Activated T-cell treated with anti-CD3 and anti-CD28 coated beads, Interleukin-2, amount 50 U/mL, for 4 hours (primary cell): ENCODE data around the gene GPR157. TPM values are rescaled to one million over a fixed set of nuclear protein-coding genes. Genes with fewer than 3 reads are reported as not detected.
"Not testable (repeated sequence)": the region's sequence is repeated elsewhere in the genome, so short reads cannot be mapped to it uniquely, and the experiment has no call there.

Source experiments
- ATAC-seq, 2 donors: fragments of 200-7000 bp; cut with Tn5 transposase; one replicate each; pipeline ENCODE4 v1.10.0; 2021
- DNase-seq: peaks from one replicate; pipeline ENCODE4 v3.0.0-alpha.2; 2020
- H3K27me3 Mint-ChIP-seq: one replicate; pipeline ENCODE4 v1.8.0; 2021; ENCODE audit warnings: low read depth, mixed read lengths
- H3K36me3 Mint-ChIP-seq: one replicate; pipeline ENCODE4 v1.8.0; 2022; ENCODE audit warnings: mixed read lengths; ENCODE audit not compliant: insufficient read depth
- H3K4me1 Mint-ChIP-seq: one replicate; pipeline ENCODE4 v1.8.0; 2021; ENCODE audit warnings: low read depth, mixed read lengths
- H3K4me3 Mint-ChIP-seq: one replicate; pipeline ENCODE4 v1.8.0; 2021; ENCODE audit warnings: mild to moderate bottlenecking, moderate library complexity, mixed read lengths
- H3K9me3 Mint-ChIP-seq: one replicate; pipeline ENCODE4 v1.8.0; 2021; ENCODE audit warnings: mixed read lengths
- total RNA-seq, 3 donors: library from RNA; stranded (reverse); gene quantifications; one replicate each; pipeline ENCODE4 v1.2.1, GENCODE V29; 2021

Gene GPR157
- total RNA-seq, 3 donors from 2014 or later, result 1.5 to 5.3 (median 2.9) TPM

- DNase-seq, result no peak
- no peak overlapping the region for H3K4me3 Mint-ChIP-seq
- H3K36me3 Mint-ChIP-seq, result no peaks in the 10 kb centered on the region
- H3K4me1 Mint-ChIP-seq, result peaks cover 5% of the 10 kb centered on the region
- ATAC-seq, result no peak
- H3K27me3 Mint-ChIP-seq, result no peaks in the 10 kb centered on the region
- H3K9me3 Mint-ChIP-seq, result no peaks in the 10 kb centered on the region
Observed at GRCh38 chr1:9133870-9134585, 5.1 kb upstream of the GPR157 start.

GRCh38 chr1:9129266-9130041 lies 552 bp upstream of the GPR157 start:
- Mint-ChIP-seq H3K4me1 (peaks cover 25% of the 10 kb centered on the region), H3K9me3 (no peaks in the 10 kb centered on the region), H3K27me3 (no peaks in the 10 kb centered on the region), H3K4me3 (peak overlapping the region; percentile 70), H3K36me3 (no peaks in the 10 kb centered on the region)
- ATAC-seq, result peak; percentile 57 to 68
- DNase-seq, result peak; percentile 88

- peaks cover 25% of the 10 kb centered on the region for H3K4me1 Mint-ChIP-seq
- no peaks in the 10 kb centered on the region for H3K27me3 Mint-ChIP-seq
- H3K36me3 Mint-ChIP-seq, result no peaks in the 10 kb centered on the region
- H3K9me3 Mint-ChIP-seq, result no peaks in the 10 kb centered on the region
- peak; percentile 2 to 5 for ATAC-seq
- DNase-seq, result no peak
- peak overlapping the region; percentile 82 for H3K4me3 Mint-ChIP-seq
Observed at GRCh38 chr1:9128166-9128519, 759 bp downstream of the GPR157 start.

GRCh38 chr1:9127395-9128165 lies 1.3 kb downstream of the GPR157 start:
- no peak for DNase-seq
- no peak for ATAC-seq
- peaks cover 28% of the 10 kb centered on the region for H3K4me1 Mint-ChIP-seq
- H3K36me3 Mint-ChIP-seq, result no peaks in the 10 kb centered on the region
- no peaks in the 10 kb centered on the region for H3K9me3 Mint-ChIP-seq
- H3K27me3 Mint-ChIP-seq, result no peaks in the 10 kb centered on the region
- peak overlapping the region; percentile 82 for H3K4me3 Mint-ChIP-seq

GRCh38 chr1:9126511-9126910 lies 2.4 kb downstream of the GPR157 start:
- Mint-ChIP-seq H3K27me3 (no peaks in the 10 kb centered on the region), H3K36me3 (no peaks in the 10 kb centered on the region), H3K4me1 (peaks cover 37% of the 10 kb centered on the region), H3K9me3 (no peaks in the 10 kb centered on the region), H3K4me3 (no peak overlapping the region)
- DNase-seq, result no peak
- no peak for ATAC-seq

- not testable (repeated sequence) for H3K27me3 Mint-ChIP-seq, H3K9me3 Mint-ChIP-seq, ATAC-seq, DNase-seq, H3K36me3 Mint-ChIP-seq, H3K4me3 Mint-ChIP-seq
- peaks cover 35% of the 10 kb centered on the region for H3K4me1 Mint-ChIP-seq
Observed at GRCh38 chr1:9125847-9126246, 3.1 kb downstream of the GPR157 start.

- Mint-ChIP-seq H3K9me3 (no peaks in the 10 kb centered on the region), H3K4me3 (no peak overlapping the region), H3K36me3 (no peaks in the 10 kb centered on the region), H3K4me1 (peaks cover 35% of the 10 kb centered on the region), H3K27me3 (no peaks in the 10 kb centered on the region)
- no peak for ATAC-seq
- DNase-seq, result no peak
Observed at GRCh38 chr1:9125325-9125724, 3.6 kb downstream of the GPR157 start.

- peaks cover 35% of the 10 kb centered on the region for H3K4me1 Mint-ChIP-seq
- not testable (repeated sequence) for H3K4me3 Mint-ChIP-seq, H3K9me3 Mint-ChIP-seq, H3K27me3 Mint-ChIP-seq, H3K36me3 Mint-ChIP-seq, DNase-seq, ATAC-seq
Observed at GRCh38 chr1:9124389-9124788, 4.5 kb downstream of the GPR157 start.

- not testable (repeated sequence) for DNase-seq, H3K27me3 Mint-ChIP-seq, H3K9me3 Mint-ChIP-seq, ATAC-seq, H3K4me3 Mint-ChIP-seq, H3K36me3 Mint-ChIP-seq
- H3K4me1 Mint-ChIP-seq, result peaks cover 37% of the 10 kb centered on the region
Observed at GRCh38 chr1:9123665-9124064, 5.2 kb downstream of the GPR157 start.

- H3K4me1 Mint-ChIP-seq, result peaks cover 26% of the 10 kb centered on the region
- peak; percentile 35 for DNase-seq
- no peaks in the 10 kb centered on the region for H3K27me3 Mint-ChIP-seq
- no peaks in the 10 kb centered on the region for H3K9me3 Mint-ChIP-seq
- H3K36me3 Mint-ChIP-seq, result no peaks in the 10 kb centered on the region
- peak; percentile 93 to 97 for ATAC-seq
- peak overlapping the region; percentile 46 for H3K4me3 Mint-ChIP-seq
Observed at GRCh38 chr1:9121496-9122409, 7.1 kb downstream of the GPR157 start.

- H3K4me3 Mint-ChIP-seq, result no peak overlapping the region
- H3K4me1 Mint-ChIP-seq, result peaks cover 19% of the 10 kb centered on the region
- ATAC-seq, result no peak
- no peak for DNase-seq
- H3K36me3 Mint-ChIP-seq, result no peaks in the 10 kb centered on the region
- no peaks in the 10 kb centered on the region for H3K9me3 Mint-ChIP-seq
- no peaks in the 10 kb centered on the region for H3K27me3 Mint-ChIP-seq
Observed at GRCh38 chr1:9120312-9120958, 8.5 kb downstream of the GPR157 start.

GRCh38 chr1:9119745-9120144 lies 9.2 kb downstream of the GPR157 start:
- no peak for DNase-seq
- no peak for ATAC-seq
- Mint-ChIP-seq H3K4me3 (no peak overlapping the region), H3K27me3 (no peaks in the 10 kb centered on the region), H3K4me1 (peaks cover 18% of the 10 kb centered on the region), H3K36me3 (no peaks in the 10 kb centered on the region), H3K9me3 (no peaks in the 10 kb centered on the region)

GRCh38 chr1:9118186-9118585 lies 10.7 kb downstream of the GPR157 start:
- ATAC-seq, result no peak
- Mint-ChIP-seq H3K4me3 (no peak overlapping the region), H3K9me3 (no peaks in the 10 kb centered on the region)

More at GRCh38 chr1:9118186-9118585, 10.7 kb downstream of the GPR157 start:
- Mint-ChIP-seq H3K27me3 (no peaks in the 10 kb centered on the region), H3K4me1 (peaks cover 17% of the 10 kb centered on the region), H3K36me3 (no peaks in the 10 kb centered on the region)
- DNase-seq, result no peak
